ENCODE data around the gene LAMB4. TPM values are rescaled to one million over a fixed set of nuclear protein-coding genes. Genes with fewer than 3 reads are reported as not detected.

Gene LAMB4
- total and polyA plus RNA-seq, 2 experiments from 2014 or later, result 0.16 TPM; not detected in 1

- Histone ChIP-seq H3K9me2 (ENCODE audit: insufficient read depth) (peaks cover 3% of the 10 kb centered on the region; the same call in 1 of the 2 replicates), H3K79me2 (ENCODE audit: insufficient read depth) (no peaks in the 10 kb centered on the region), H3K27ac (no peak overlapping the region), H3K9me3 (ENCODE audit: low read depth) (no peaks in the 10 kb centered on the region), H3F3A (ENCODE audit: insufficient read depth) (peaks cover under 1% of the 10 kb centered on the region; the same call in 1 of the 2 replicates), H3K4me3 (no peak overlapping the region), H4K20me1 (ENCODE audit: insufficient read depth) (no peaks in the 10 kb centered on the region), H2AFZ (no peak overlapping the region), H3K36me3 (ENCODE audit: low read depth) (no peaks in the 10 kb centered on the region), H3K4me1 (ENCODE audit: insufficient read depth) (peaks cover 6% of the 10 kb centered on the region), H3K4me2 (ENCODE audit: unreplicated experiment) (no peak overlapping the region), H3K27me3 (replicated peaks; ENCODE audit: insufficient read depth) (no peaks in the 10 kb centered on the region), H3K9ac (no peak overlapping the region)
- in situ Hi-C loops (cut with MboI), result no loop called here
- WGBS, 2 experiments (ENCODE audit: low coverage in 1 of 2, low lambda C conversion rate in 2 of 2, missing lambda C conversion rate in 2 of 2), result 49 to 70% methylated on average over 3 of the region's 3 CpGs
- no peak for DNase-seq
- TF ChIP-seq EZH2 (IDR thresholded peaks at IDR 0.05; ENCODE audit: insufficient read depth, poor library complexity, severe bottlenecking) (no peak), EZH2phosphoT487 (IDR thresholded peaks at IDR 0.05; ENCODE audit: insufficient read depth, low read depth) (no peak)
Measured at GRCh38 chr7:108073305-108074070, 56.7 kb downstream of the LAMB4 start.

GRCh38 chr7:108072739-108073138 lies 57.4 kb downstream of the LAMB4 start:
- no peaks in the 10 kb centered on the region for H3K4me1 ChIP-seq (ENCODE audit: insufficient read depth)
- no peak overlapping the region for H3K9ac ChIP-seq
- no peak for TF ChIP-seq EZH2phosphoT487 (IDR thresholded peaks at IDR 0.05; ENCODE audit: insufficient read depth, low read depth)
- no peak for TF ChIP-seq EZH2 (IDR thresholded peaks at IDR 0.05; ENCODE audit: insufficient read depth, poor library complexity, severe bottlenecking)
- H3F3A ChIP-seq (ENCODE audit: insufficient read depth), result no peaks in the 10 kb centered on the region
- H3K79me2 ChIP-seq (ENCODE audit: insufficient read depth), result no peaks in the 10 kb centered on the region
- no peak overlapping the region for H2AFZ ChIP-seq
- 75 to 79% methylated on average over 2 of the region's 2 CpGs for WGBS, 2 experiments (ENCODE audit: low coverage in 1 of 2, low lambda C conversion rate in 2 of 2, missing lambda C conversion rate in 2 of 2)
- no peak for DNase-seq
- H3K4me3 ChIP-seq, result no peak overlapping the region
- H4K20me1 ChIP-seq (ENCODE audit: insufficient read depth), result no peaks in the 10 kb centered on the region
- no peaks in the 10 kb centered on the region for H3K9me3 ChIP-seq (ENCODE audit: low read depth)
- in situ Hi-C loops (cut with MboI), result no loop called here
- H3K27me3 ChIP-seq (replicated peaks; ENCODE audit: insufficient read depth), result no peaks in the 10 kb centered on the region
- no peak overlapping the region for H3K4me2 ChIP-seq (ENCODE audit: unreplicated experiment)
- no peak overlapping the region for H3K27ac ChIP-seq
- H3K9me2 ChIP-seq (ENCODE audit: insufficient read depth), result peaks cover 3% of the 10 kb centered on the region; the same call in 1 of the 2 replicates
- H3K36me3 ChIP-seq (ENCODE audit: low read depth), result no peaks in the 10 kb centered on the region

GRCh38 chr7:108072116-108072515 lies 58.0 kb downstream of the LAMB4 start:
- Histone ChIP-seq H3K4me2 (ENCODE audit: unreplicated experiment) (no peak overlapping the region), H3K36me3 (ENCODE audit: low read depth) (no peaks in the 10 kb centered on the region), H3K4me3 (no peak overlapping the region), H3K27ac (no peak overlapping the region), H3K9me3 (ENCODE audit: low read depth) (no peaks in the 10 kb centered on the region), H3K79me2 (ENCODE audit: insufficient read depth) (no peaks in the 10 kb centered on the region), H3K27me3 (replicated peaks; ENCODE audit: insufficient read depth) (no peaks in the 10 kb centered on the region), H3K4me1 (ENCODE audit: insufficient read depth) (no peaks in the 10 kb centered on the region), H3K9ac (no peak overlapping the region), H3F3A (ENCODE audit: insufficient read depth) (no peaks in the 10 kb centered on the region), H4K20me1 (ENCODE audit: insufficient read depth) (no peaks in the 10 kb centered on the region), H3K9me2 (ENCODE audit: insufficient read depth) (peaks cover 3% of the 10 kb centered on the region; the same call in 1 of the 2 replicates), H2AFZ (no peak overlapping the region)
- DNase-seq, result no peak
- TF ChIP-seq EZH2phosphoT487 (IDR thresholded peaks at IDR 0.05; ENCODE audit: insufficient read depth, low read depth), result no peak
- TF ChIP-seq EZH2 (IDR thresholded peaks at IDR 0.05; ENCODE audit: insufficient read depth, poor library complexity, severe bottlenecking), result no peak
- 95 to 96% methylated on average over 2 of the region's 2 CpGs for WGBS, 2 experiments (ENCODE audit: low coverage in 1 of 2, low lambda C conversion rate in 2 of 2, missing lambda C conversion rate in 2 of 2)
- in situ Hi-C loops (cut with MboI), result no loop called here

- TF ChIP-seq EZH2 (IDR thresholded peaks at IDR 0.05; ENCODE audit: insufficient read depth, poor library complexity, severe bottlenecking) (no peak), EZH2phosphoT487 (IDR thresholded peaks at IDR 0.05; ENCODE audit: insufficient read depth, low read depth) (no peak)
- Histone ChIP-seq H3K27me3 (replicated peaks; ENCODE audit: insufficient read depth) (no peaks in the 10 kb centered on the region), H3K4me3 (no peak overlapping the region), H2AFZ (no peak overlapping the region), H3K9me3 (ENCODE audit: low read depth) (no peaks in the 10 kb centered on the region), H3K4me2 (ENCODE audit: unreplicated experiment) (no peak overlapping the region), H3K9me2 (ENCODE audit: insufficient read depth) (peaks cover 3% of the 10 kb centered on the region; the same call in 1 of the 2 replicates), H3K27ac (no peak overlapping the region), H4K20me1 (ENCODE audit: insufficient read depth) (no peaks in the 10 kb centered on the region), H3K9ac (no peak overlapping the region), H3K4me1 (ENCODE audit: insufficient read depth) (no peaks in the 10 kb centered on the region), H3K79me2 (ENCODE audit: insufficient read depth) (no peaks in the 10 kb centered on the region), H3K36me3 (ENCODE audit: low read depth) (no peaks in the 10 kb centered on the region), H3F3A (ENCODE audit: insufficient read depth) (no peaks in the 10 kb centered on the region)
- in situ Hi-C loops (cut with MboI), result no loop called here
- no peak for DNase-seq
- WGBS, 2 experiments (ENCODE audit: low coverage in 1 of 2, low lambda C conversion rate in 2 of 2, missing lambda C conversion rate in 2 of 2), result 54 to 76% methylated on average over 1 of the region's 1 CpG
Measured at GRCh38 chr7:108071551-108071950, 58.6 kb downstream of the LAMB4 start.

Data from GM23248 (cell line).